KG1 (cell line): ENCODE results near the gene SCGB1C1.
"Not testable (repeated sequence)": the region's sequence is repeated elsewhere in the genome, so short reads cannot be mapped to it uniquely, and the experiment has no call there.

Experiments
- DNase-seq: peaks from one replicate; lab custom pipeline; 2025; lab: John Stamatoyannopoulos, UW

The SCGB1C1 gene

GRCh38 chr11:218815-219593 is 26.1 kb downstream of the SCGB1C1 start:
- no peak for DNase-seq

GRCh38 chr11:220641-221215 is 27.9 kb downstream of the SCGB1C1 start:
- DNase-seq = not testable (repeated sequence)

GRCh38 chr11:221539-221938 is 28.7 kb downstream of the SCGB1C1 start:
- DNase-seq = no peak

GRCh38 chr11:221998-222789 is 29.3 kb downstream of the SCGB1C1 start:
- no peak for DNase-seq

GRCh38 chr11:223026-223789 is 30.3 kb downstream of the SCGB1C1 start:
- no peak for DNase-seq

GRCh38 chr11:223884-224283 is 31.0 kb downstream of the SCGB1C1 start:
- DNase-seq = no peak

GRCh38 chr11:224424-224823 is 31.5 kb downstream of the SCGB1C1 start:
- DNase-seq = no peak

GRCh38 chr11:225734-226453 is 33.0 kb downstream of the SCGB1C1 start:
- no peak for DNase-seq

GRCh38 chr11:227824-228379 is 35.0 kb downstream of the SCGB1C1 start:
- DNase-seq = no peak

GRCh38 chr11:230431-230830 is 37.6 kb downstream of the SCGB1C1 start:
- DNase-seq = no peak

- DNase-seq = no peak
Observed at GRCh38 chr11:232783-233565, 40.1 kb downstream of the SCGB1C1 start.

GRCh38 chr11:235180-235579 is 42.3 kb downstream of the SCGB1C1 start:
- no peak for DNase-seq

GRCh38 chr11:235609-235996 is 42.7 kb downstream of the SCGB1C1 start:
- no peak for DNase-seq

- DNase-seq = peak; percentile 66
Observed at GRCh38 chr11:235997-236773, 43.3 kb downstream of the SCGB1C1 start, which contains the start of gene SIRT3. SIRT3 (minus strand) TSS chr11:236342; CDS start chr11:236328, 14 bp downstream.

- peak; percentile 73 for DNase-seq
Observed at GRCh38 chr11:236774-237767, 44.2 kb downstream of the SCGB1C1 start, which contains the start of gene PSMD13. PSMD13 (plus strand) TSS chr11:236976; CDS start chr11:237050, 74 bp downstream.

GRCh38 chr11:238346-238745 is 45.5 kb downstream of the SCGB1C1 start:
- DNase-seq = not testable (repeated sequence)

GRCh38 chr11:240315-240714 is 47.4 kb downstream of the SCGB1C1 start:
- no peak for DNase-seq

- no peak for DNase-seq
Observed at GRCh38 chr11:241634-242033, 48.8 kb downstream of the SCGB1C1 start.
